ENCODE data around the gene ACVR2B.

ACVR2B gene

GRCh38 chr3:38478901-38479300 is 25.2 kb downstream of the ACVR2B start:
- no peak for TF ChIP-seq FOXP2 (optimal IDR thresholded peaks at IDR 0.05; ENCODE audit: borderline replicate concordance, extremely low read depth, extremely low read length, insufficient read depth)
- no peak for TF ChIP-seq POLR2AphosphoS5 (IDR thresholded peaks at IDR 0.05; ENCODE audit: low read depth, low read length)
- TF ChIP-seq REST (IDR thresholded peaks at IDR 0.05; ENCODE audit: insufficient read depth in 1 of 2, low read depth in 2 of 2, low read length in 2 of 2) = no peak
- no peak for TF ChIP-seq TAF1 (IDR thresholded peaks at IDR 0.05; ENCODE audit: borderline replicate concordance, insufficient read depth, low read length)
- no peak for TF ChIP-seq SIN3A (IDR thresholded peaks at IDR 0.05; ENCODE audit: borderline replicate concordance, insufficient read depth, low read length)

GRCh38 chr3:38479431-38480092 is 25.9 kb downstream of the ACVR2B start:
- TF ChIP-seq FOXP2 (optimal IDR thresholded peaks at IDR 0.05; ENCODE audit: borderline replicate concordance, extremely low read depth, extremely low read length, insufficient read depth) (no peak), TAF1 (IDR thresholded peaks at IDR 0.05; ENCODE audit: borderline replicate concordance, insufficient read depth, low read length) (no peak), SIN3A (IDR thresholded peaks at IDR 0.05; ENCODE audit: borderline replicate concordance, insufficient read depth, low read length) (no peak), POLR2AphosphoS5 (IDR thresholded peaks at IDR 0.05; ENCODE audit: low read depth, low read length) (no peak), REST (IDR thresholded peaks at IDR 0.05; ENCODE audit: insufficient read depth in 1 of 2, low read depth in 2 of 2, low read length in 2 of 2) (no peak)

- TF ChIP-seq REST (IDR thresholded peaks at IDR 0.05; ENCODE audit: insufficient read depth in 1 of 2, low read depth in 2 of 2, low read length in 2 of 2) = no peak
Measured at GRCh38 chr3:38480093-38480445, 26.4 kb downstream of the ACVR2B start.

- TF ChIP-seq SIN3A (IDR thresholded peaks at IDR 0.05; ENCODE audit: borderline replicate concordance, insufficient read depth, low read length) (no peak), REST (IDR thresholded peaks at IDR 0.05; ENCODE audit: insufficient read depth in 1 of 2, low read depth in 2 of 2, low read length in 2 of 2) (no peak), TAF1 (IDR thresholded peaks at IDR 0.05; ENCODE audit: borderline replicate concordance, insufficient read depth, low read length) (no peak), FOXP2 (optimal IDR thresholded peaks at IDR 0.05; ENCODE audit: borderline replicate concordance, extremely low read depth, extremely low read length, insufficient read depth) (no peak), POLR2AphosphoS5 (IDR thresholded peaks at IDR 0.05; ENCODE audit: low read depth, low read length) (no peak)
Measured at GRCh38 chr3:38480930-38481329, 27.2 kb downstream of the ACVR2B start.

GRCh38 chr3:38482951-38483350 is 29.3 kb downstream of the ACVR2B start:
- TF ChIP-seq SIN3A (IDR thresholded peaks at IDR 0.05; ENCODE audit: borderline replicate concordance, insufficient read depth, low read length) (no peak), TAF1 (IDR thresholded peaks at IDR 0.05; ENCODE audit: borderline replicate concordance, insufficient read depth, low read length) (no peak)

Measured in PFSK-1 (cell line).